ENCODE measurements around the gene MEIOB. TPM values are rescaled to one million over a fixed set of nuclear protein-coding genes. Genes with fewer than 3 reads are reported as not detected.

The MEIOB gene
- total RNA-seq, 1 experiment from 2014 or later: not detected

GRCh38 chr16:1907226-1907860 lies 35.4 kb upstream of the MEIOB start:
- ChIA-PET POLR2A (ENCODE audit: unreplicated experiment) (no interaction called here), CTCF (no interaction called here)
- no peak for ATAC-seq
- no peak overlapping the region for H3K4me2 ChIP-seq (ENCODE audit: low read length)
- BruUV-seq (replicated peaks): no TSS peak
- H3K9ac ChIP-seq (ENCODE audit: low read length): no peak overlapping the region
- H3K4me1 ChIP-seq (ENCODE audit: insufficient read depth, low read length): no peaks in the 10 kb centered on the region
- H3F3A ChIP-seq (ENCODE audit: low read length, unreplicated experiment): no peaks in the 10 kb centered on the region
- no peaks in the 10 kb centered on the region for H3K9me2 ChIP-seq (replicated peaks; ENCODE audit: low read length)
- intact Hi-C loops (cut with micrococcal nuclease): no loop called here
- no peaks in the 10 kb centered on the region for H3K36me3 ChIP-seq (ENCODE audit: low read depth, low read length)
- no peak overlapping the region for H2AFZ ChIP-seq (ENCODE audit: low read length)
- no peaks in the 10 kb centered on the region for H3K9me3 ChIP-seq (ENCODE audit: low read length)
- H3K4me3 ChIP-seq (ENCODE audit: low read length): no peak overlapping the region
- no peak overlapping the region for H3K27ac ChIP-seq (ENCODE audit: low read length)
- no peak for DNase-seq
- no peaks in the 10 kb centered on the region for H3K79me2 ChIP-seq (ENCODE audit: low read length)
- no peaks in the 10 kb centered on the region for H4K20me1 ChIP-seq (ENCODE audit: low read length)
- H3K27me3 ChIP-seq (ENCODE audit: low read length): no peaks in the 10 kb centered on the region
- TF ChIP-seq EZH2phosphoT487 (IDR thresholded peaks at IDR 0.05; ENCODE audit: borderline replicate concordance, low read length): no peak
- no peak for TF ChIP-seq EZH2 (IDR thresholded peaks at IDR 0.05; ENCODE audit: low read length, unreplicated experiment)
- no peak for TF ChIP-seq CTCF (conservative IDR thresholded peaks at IDR 0.05; ENCODE audit: low read depth, low read length)

GRCh38 chr16:1906846-1907165 lies 34.8 kb upstream of the MEIOB start:
- no peak overlapping the region for H2AFZ ChIP-seq (ENCODE audit: low read length)

More at GRCh38 chr16:1906846-1907165, 34.8 kb upstream of the MEIOB start:
- Histone ChIP-seq H3K36me3 (ENCODE audit: low read depth, low read length) (no peaks in the 10 kb centered on the region), H3K4me2 (ENCODE audit: low read length) (no peak overlapping the region), H3K4me3 (ENCODE audit: low read length) (no peak overlapping the region), H3K4me1 (ENCODE audit: insufficient read depth, low read length) (no peaks in the 10 kb centered on the region), H3K27me3 (ENCODE audit: low read length) (no peaks in the 10 kb centered on the region), H3F3A (ENCODE audit: low read length, unreplicated experiment) (no peaks in the 10 kb centered on the region), H3K27ac (ENCODE audit: low read length) (no peak overlapping the region), H3K9ac (ENCODE audit: low read length) (no peak overlapping the region), H3K9me2 (replicated peaks; ENCODE audit: low read length) (no peaks in the 10 kb centered on the region), H3K9me3 (ENCODE audit: low read length) (no peaks in the 10 kb centered on the region), H3K79me2 (ENCODE audit: low read length) (no peaks in the 10 kb centered on the region), H4K20me1 (ENCODE audit: low read length) (no peaks in the 10 kb centered on the region)
- CTCF ChIA-PET: no interaction called here
- ATAC-seq: no peak
- intact Hi-C loops (cut with micrococcal nuclease): no loop called here
- TF ChIP-seq CTCF (conservative IDR thresholded peaks at IDR 0.05; ENCODE audit: low read depth, low read length): no peak
- no peak for TF ChIP-seq EZH2 (IDR thresholded peaks at IDR 0.05; ENCODE audit: low read length, unreplicated experiment)
- no peak for TF ChIP-seq EZH2phosphoT487 (IDR thresholded peaks at IDR 0.05; ENCODE audit: borderline replicate concordance, low read length)
- no TSS peak for BruUV-seq (replicated peaks)
- DNase-seq: no peak
- POLR2A ChIA-PET (ENCODE audit: unreplicated experiment): no interaction called here
